ENCODE measurements around the gene TAL2. TPM values are rescaled to one million over a fixed set of nuclear protein-coding genes. Genes with fewer than 3 reads are reported as not detected.

TAL2 gene
- polyA plus RNA-seq, 1 donor: 2.2 TPM

GRCh38 chr9:105708405-105708804 is 46.1 kb downstream of the TAL2 start:
- DNase-seq: no peak

GRCh38 chr9:105710638-105711037 is 48.4 kb downstream of the TAL2 start:
- no peak for DNase-seq

GRCh38 chr9:105711867-105712266 is 49.6 kb downstream of the TAL2 start:
- DNase-seq: no peak

- DNase-seq: no peak
Observed at GRCh38 chr9:105712297-105712696, 50.0 kb downstream of the TAL2 start.

Other genes with a start within 250 kb of the TAL2 start
- gene FSD1L, start 214.4 kb upstream of the TAL2 start, polyA plus RNA-seq (ENCODE audit: insufficient read length): 11.4 TPM
- 35.3 TPM for gene FKTN, start 104.3 kb upstream of the TAL2 start, polyA plus RNA-seq (ENCODE audit: insufficient read length)
- gene TMEM38B, start 32.1 kb downstream of the TAL2 start, polyA plus RNA-seq (ENCODE audit: insufficient read length): 41.7 TPM